ENCODE results near the gene TOM1L2. TPM values are rescaled to one million over a fixed set of nuclear protein-coding genes. Genes with fewer than 3 reads are reported as not detected.

TOM1L2 gene
- total RNA-seq, 4 donors from 2014 or later: 17.5 to 44.6 (median 27.1) TPM

- TF ChIP-seq CTCF (IDR thresholded peaks at IDR 0.05; ENCODE audit: low read depth): no peak
Observed at GRCh38 chr17:17892731-17893130, 79.5 kb downstream of the TOM1L2 start.

GRCh38 chr17:17892009-17892408 lies 80.2 kb downstream of the TOM1L2 start:
- TF ChIP-seq CTCF (IDR thresholded peaks at IDR 0.05; ENCODE audit: low read depth): no peak

- no peak for TF ChIP-seq CTCF (IDR thresholded peaks at IDR 0.05; ENCODE audit: low read depth)
Observed at GRCh38 chr17:17890773-17891759, 81.1 kb downstream of the TOM1L2 start.

- TF ChIP-seq CTCF (IDR thresholded peaks at IDR 0.05; ENCODE audit: low read depth): no peak
Observed at GRCh38 chr17:17889922-17890321, 82.3 kb downstream of the TOM1L2 start.

GRCh38 chr17:17888821-17889220 lies 83.4 kb downstream of the TOM1L2 start:
- no peak for TF ChIP-seq CTCF (IDR thresholded peaks at IDR 0.05; ENCODE audit: low read depth)

GRCh38 chr17:17888371-17888770 lies 83.8 kb downstream of the TOM1L2 start:
- TF ChIP-seq CTCF (IDR thresholded peaks at IDR 0.05; ENCODE audit: low read depth): no peak

GRCh38 chr17:17887752-17888304 lies 84.4 kb downstream of the TOM1L2 start:
- TF ChIP-seq CTCF (IDR thresholded peaks at IDR 0.05; ENCODE audit: low read depth): no peak

All from subcutaneous adipose tissue (tissue), 4 donors.